Measurements from ENCODE around the gene BOD1.
A peak's percentile ranks its signal among the peaks of the same experiment; 100 is the strongest.

Gene BOD1

DNA sequence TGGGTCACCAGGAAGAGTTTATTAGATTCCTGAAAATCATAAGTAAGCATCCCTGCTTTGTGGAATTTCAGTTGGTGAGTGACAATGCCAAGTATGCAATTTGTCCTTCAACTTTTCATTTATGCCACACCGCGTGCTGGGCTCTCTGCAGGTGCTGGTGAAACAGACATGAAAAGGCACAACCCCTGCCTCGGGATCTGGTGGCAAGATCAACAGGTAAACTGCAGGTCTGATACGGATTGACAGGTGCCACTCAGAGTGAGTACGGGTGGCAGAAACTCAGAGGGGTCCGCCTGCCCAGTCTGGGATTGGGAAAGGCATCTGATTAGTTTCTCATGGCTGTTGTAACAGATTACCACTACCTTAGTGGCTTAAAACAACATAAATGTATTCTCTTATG lies 40.5 kb downstream of the BOD1 start:
- DNase-seq (ENCODE audit: insufficient read length, low spot score) (no peak), FAIRE-seq (no peak)
- TF ChIP-seq, protein P1, sequence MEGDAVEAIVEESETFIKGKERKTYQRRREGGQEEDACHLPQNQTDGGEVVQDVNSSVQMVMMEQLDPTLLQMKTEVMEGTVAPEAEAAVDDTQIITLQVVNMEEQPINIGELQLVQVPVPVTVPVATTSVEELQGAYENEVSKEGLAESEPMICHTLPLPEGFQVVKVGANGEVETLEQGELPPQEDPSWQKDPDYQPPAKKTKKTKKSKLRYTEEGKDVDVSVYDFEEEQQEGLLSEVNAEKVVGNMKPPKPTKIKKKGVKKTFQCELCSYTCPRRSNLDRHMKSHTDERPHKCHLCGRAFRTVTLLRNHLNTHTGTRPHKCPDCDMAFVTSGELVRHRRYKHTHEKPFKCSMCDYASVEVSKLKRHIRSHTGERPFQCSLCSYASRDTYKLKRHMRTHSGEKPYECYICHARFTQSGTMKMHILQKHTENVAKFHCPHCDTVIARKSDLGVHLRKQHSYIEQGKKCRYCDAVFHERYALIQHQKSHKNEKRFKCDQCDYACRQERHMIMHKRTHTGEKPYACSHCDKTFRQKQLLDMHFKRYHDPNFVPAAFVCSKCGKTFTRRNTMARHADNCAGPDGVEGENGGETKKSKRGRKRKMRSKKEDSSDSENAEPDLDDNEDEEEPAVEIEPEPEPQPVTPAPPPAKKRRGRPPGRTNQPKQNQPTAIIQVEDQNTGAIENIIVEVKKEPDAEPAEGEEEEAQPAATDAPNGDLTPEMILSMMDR (IDR thresholded peaks at IDR 0.05; ENCODE audit: insufficient read depth, missing control alignments): no peak

DNA sequence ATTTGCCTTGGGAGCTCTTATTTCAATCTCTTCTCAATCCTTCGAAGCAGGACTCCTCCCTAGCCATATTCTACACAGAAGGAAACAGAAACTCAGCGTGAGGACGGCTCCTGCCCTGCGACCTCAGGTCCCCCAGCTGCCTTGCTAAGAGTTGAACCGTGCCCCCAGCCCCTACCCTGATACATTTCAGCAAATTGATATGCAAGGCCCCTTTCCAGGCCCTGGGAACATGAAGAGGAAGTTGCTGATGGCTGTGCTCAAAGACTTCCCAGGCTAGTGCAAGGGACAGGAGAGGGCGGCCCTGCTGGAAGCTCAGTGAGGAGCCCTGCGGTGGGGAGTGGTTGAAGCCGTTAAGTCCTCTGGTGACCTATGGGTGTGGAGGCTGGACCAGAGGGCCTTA lies 41.5 kb downstream of the BOD1 start:
- TF ChIP-seq, protein P1 (IDR thresholded peaks at IDR 0.05; ENCODE audit: insufficient read depth, missing control alignments): no peak
- no peak for DNase-seq (ENCODE audit: insufficient read length, low spot score)

DNA sequence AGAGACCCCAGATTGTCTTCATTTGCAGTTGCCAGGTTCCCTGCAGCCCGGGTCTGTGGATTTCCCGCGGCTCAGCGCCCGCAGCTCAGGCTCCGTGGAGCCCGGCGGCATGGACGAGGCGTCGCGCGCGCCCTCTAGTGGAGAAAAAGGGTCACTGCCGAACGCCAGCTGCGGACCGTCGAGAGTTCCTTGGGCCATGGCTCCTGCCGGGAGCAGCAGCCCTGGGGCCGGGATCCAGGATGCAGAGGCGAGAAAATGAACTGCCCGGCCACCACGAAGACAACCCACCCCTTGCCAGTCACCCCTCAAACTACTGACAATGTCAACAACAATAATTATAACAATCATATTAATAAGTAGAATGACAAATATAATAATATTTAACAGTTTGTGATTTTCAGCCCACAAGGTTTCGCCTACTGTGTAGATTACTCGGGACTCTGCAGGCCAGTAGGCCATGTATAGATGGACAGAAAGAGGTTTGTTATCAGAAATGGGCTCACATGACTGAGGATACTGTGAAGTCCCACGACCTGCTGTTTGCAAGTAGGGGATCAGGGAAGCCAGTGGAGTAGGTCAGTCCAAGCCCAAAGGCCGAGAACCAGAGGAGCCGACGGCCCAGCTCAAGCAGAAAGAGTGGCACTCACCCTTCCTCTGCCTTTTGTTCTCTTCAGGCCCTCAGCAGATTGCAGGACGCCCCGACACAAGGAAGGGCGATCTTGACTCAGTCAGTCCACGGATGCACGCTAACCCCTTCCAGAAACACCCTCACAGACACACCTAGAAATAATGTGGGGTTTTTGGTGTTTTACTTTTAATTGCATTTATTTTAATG lies 43.1 kb downstream of the BOD1 start:
- TF ChIP-seq, protein P1 (IDR thresholded peaks at IDR 0.05; ENCODE audit: insufficient read depth, missing control alignments): peak; percentile 78
- no peak for FAIRE-seq
- DNase-seq (ENCODE audit: insufficient read length, low spot score): peak; percentile 47

More for the DNA sequence above, 41.5 kb downstream of the BOD1 start:
- FAIRE-seq: no peak

- TF ChIP-seq, protein P1 (IDR thresholded peaks at IDR 0.05; ENCODE audit: insufficient read depth, missing control alignments): no peak
- DNase-seq (ENCODE audit: insufficient read length, low spot score): no peak
- FAIRE-seq: no peak
Observed at GRCh38 chr5:173572431-173573125, 43.9 kb downstream of the BOD1 start.

- no peak for FAIRE-seq
- no peak for DNase-seq (ENCODE audit: insufficient read length, low spot score)
- TF ChIP-seq, protein P1 (IDR thresholded peaks at IDR 0.05; ENCODE audit: insufficient read depth, missing control alignments): no peak
Observed at GRCh38 chr5:173570321-173571090, 45.9 kb downstream of the BOD1 start.

GRCh38 chr5:173568703-173569102 lies 47.7 kb downstream of the BOD1 start:
- TF ChIP-seq, protein P1 (IDR thresholded peaks at IDR 0.05; ENCODE audit: insufficient read depth, missing control alignments): no peak
- DNase-seq (ENCODE audit: insufficient read length, low spot score) (no peak), FAIRE-seq (no peak)
